ENCODE measurements around the gene SLC8A3. TPM values are rescaled to one million over a fixed set of nuclear protein-coding genes. Genes with fewer than 3 reads are reported as not detected.

Gene SLC8A3
- polyA plus RNA-seq, 2 of the 4 experiments (the other 2 are of a cell fraction): not detected

- ChIA-PET POLR2A (no interaction called here), CTCF (interaction anchor here (1.3 to 2.0 kb wide), 3 partner anchors 9 to 200 kb away, joined by 3 to 15 read pairs (median 11); no protein-coding TSS in a partner anchor)
- H3K9me3 ChIP-seq: no peaks in the 10 kb centered on the region
- ATAC-seq: no peak
- no peak overlapping the region for H3K4me3 ChIP-seq
- WGBS (ENCODE audit: missing lambda C conversion rate): 81% methylated on average over 9 of the region's 9 CpGs
- H3K4me2 ChIP-seq: no peak overlapping the region
- no peak for FAIRE-seq
- DNase-seq (ENCODE audit: low read depth in 1 of 2, low spot score in 1 of 2): no peak
- H3K4me1 ChIP-seq: no peaks in the 10 kb centered on the region
- peak overlapping the region; percentile 0 to 59; a peak in 3 of 6 replicates for H3K27ac ChIP-seq
- peak; percentile 79 for TF ChIP-seq MAFK (IDR thresholded peaks at IDR 0.05; ENCODE audit: partially characterized antibody)
- TF ChIP-seq ZC3H11A (IDR thresholded peaks at IDR 0.05): no peak
Observed at GRCh38 chr14:70018713-70019211, 170.0 kb downstream of the SLC8A3 start.

GRCh38 chr14:70018230-70018629 lies 170.5 kb downstream of the SLC8A3 start:
- H3K9me3 ChIP-seq: no peaks in the 10 kb centered on the region
- ChIA-PET POLR2A (no interaction called here), CTCF (interaction anchor here (1.8 to 2.0 kb wide), 2 partner anchors 9 to 200 kb away, joined by 11 to 15 read pairs; no protein-coding TSS in a partner anchor)
- peak overlapping the region; percentile 0 to 59; a peak in 4 of 6 replicates for H3K27ac ChIP-seq
- TF ChIP-seq MYC (IDR thresholded peaks at IDR 0.05; ENCODE audit: borderline replicate concordance, low read length) (no peak), CBX2 (IDR thresholded peaks at IDR 0.05; ENCODE audit: borderline replicate concordance, low read depth) (no peak), RAD21 (conservative IDR thresholded peaks at IDR 0.05 in 1 of 2, IDR thresholded peaks at IDR 0.05 in 1 of 2) (no peak), PHF8 (IDR thresholded peaks at IDR 0.05; ENCODE audit: borderline replicate concordance, low read depth) (no peak), POLR2A (IDR thresholded peaks at IDR 0.05; ENCODE audit: low read length) (no peak), ZC3H11A (IDR thresholded peaks at IDR 0.05) (no peak), NFE2L2 (conservative IDR thresholded peaks at IDR 0.05; ENCODE audit: low read length) (no peak), TFCP2L1 (CRISPR knock-in tag; IDR thresholded peaks at IDR 0.05) (no peak), TP53 (CRISPR knock-in tag; IDR thresholded peaks at IDR 0.05) (no peak), POLR2AphosphoS2 (conservative IDR thresholded peaks at IDR 0.05; ENCODE audit: low read length) (no peak)
- DNase-seq (ENCODE audit: low read depth in 1 of 2, low spot score in 1 of 2) (no peak), ATAC-seq (no peak), FAIRE-seq (no peak)
- no peak overlapping the region for H3K4me3 ChIP-seq
- H3K4me2 ChIP-seq: no peak overlapping the region
- no peaks in the 10 kb centered on the region for H3K4me1 ChIP-seq
- 91% methylated on average over 2 of the region's 2 CpGs for WGBS (ENCODE audit: missing lambda C conversion rate)

- CTCF ChIA-PET: interaction anchor here (0.8 to 4.0 kb wide), 14 partner anchors 10 to 804 kb away, joined by 3 to 30 read pairs (median 5); partner anchors contain the start of gene SMOC1
- Histone ChIP-seq H3K4me1 (no peaks in the 10 kb centered on the region), H3K27ac (no peak overlapping the region), H3K4me3 (no peak overlapping the region), H3K9me3 (no peaks in the 10 kb centered on the region), H3K4me2 (no peak overlapping the region)
- TF ChIP-seq BCL3 (IDR thresholded peaks at IDR 0.05) (no peak), RARB (CRISPR knock-in tag; IDR thresholded peaks at IDR 0.05) (no peak)
- POLR2A ChIA-PET: no interaction called here
- ATAC-seq (no peak), FAIRE-seq (no peak), DNase-seq (ENCODE audit: low read depth in 1 of 2, low spot score in 1 of 2) (no peak)
- 81% methylated on average over 7 of the region's 7 CpGs for WGBS (ENCODE audit: missing lambda C conversion rate)
Observed at GRCh38 chr14:70014406-70015095, 174.2 kb downstream of the SLC8A3 start.

GRCh38 chr14:70013271-70013873 lies 175.4 kb downstream of the SLC8A3 start:
- TF ChIP-seq HOXB13 (CRISPR knock-in tag; IDR thresholded peaks at IDR 0.05; ENCODE audit: low read depth) (no peak), HES2 (IDR thresholded peaks at IDR 0.05) (no peak), BHLHE40 (IDR thresholded peaks at IDR 0.05; ENCODE audit: low read depth, low read length) (no peak), SMC3 (IDR thresholded peaks at IDR 0.05) (peak; percentile 37; the same call in 1 of the 3 replicates), CTCF (IDR thresholded peaks at IDR 0.05) (peak; percentile 45), HMGXB4 (CRISPR knock-in tag; IDR thresholded peaks at IDR 0.05; ENCODE audit: borderline replicate concordance) (no peak), RAD21 (conservative IDR thresholded peaks at IDR 0.05 in 1 of 2, IDR thresholded peaks at IDR 0.05 in 1 of 2) (peak; percentile 31 to 59; a peak in 3 of 5 replicates)
- ATAC-seq (peak; percentile 45 to 82; a peak in 4 of 6 replicates), DNase-seq (ENCODE audit: low read depth in 1 of 2, low spot score in 1 of 2) (peak; percentile 28 to 41), FAIRE-seq (no peak)
- H3K4me3 ChIP-seq: no peak overlapping the region
- no peaks in the 10 kb centered on the region for H3K9me3 ChIP-seq
- H3K4me2 ChIP-seq: no peak overlapping the region
- H3K4me1 ChIP-seq: peaks cover 10% of the 10 kb centered on the region; the same call in 2 of the 3 replicates
- 0 out of 6 replicates have a peak overlapping the region, but pooled peaks of 1 of the 2 experiments have one; percentile 17 for H3K27ac ChIP-seq
- CTCF ChIA-PET: interaction anchor here (0.7 to 4.0 kb wide), 16 partner anchors 7 to 195 kb away, joined by 3 to 30 read pairs (median 6); partner anchors contain the start of gene SMOC1
- POLR2A ChIA-PET: no interaction called here
- 51% methylated on average over 2 of the region's 2 CpGs for WGBS (ENCODE audit: missing lambda C conversion rate)
